Measurements from ENCODE around the gene HSFX3.
"Not testable (repeated sequence)": the region's sequence is repeated elsewhere in the genome, so short reads cannot be mapped to it uniquely, and the experiment has no call there.

DNA sequence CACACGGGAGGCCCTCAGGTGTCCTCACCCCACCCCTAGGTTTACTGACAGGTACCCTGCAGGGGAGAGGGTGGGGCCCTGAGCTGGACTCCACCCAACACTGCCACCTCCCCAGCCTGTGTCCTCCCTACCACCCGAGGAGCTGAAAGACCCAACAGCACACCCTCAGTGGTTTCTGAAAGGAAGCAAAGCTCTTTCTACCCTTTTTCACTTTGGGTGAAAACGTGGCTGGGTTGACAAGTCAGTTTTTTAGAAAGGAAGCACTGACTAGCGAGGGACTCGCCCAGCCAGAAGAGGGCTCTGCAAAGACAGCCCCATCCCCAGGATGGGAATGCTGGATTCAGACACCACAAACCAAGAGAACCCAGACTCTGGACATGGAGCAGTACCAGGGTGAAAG, 46.8 kb downstream of the HSFX3 start:
- not testable (repeated sequence) for TF ChIP-seq CTCF (IDR thresholded peaks at IDR 0.05); EZH2 (IDR thresholded peaks at IDR 0.05; ENCODE audit: borderline replicate concordance, insufficient read depth, low read depth, low read length, poor library complexity, severe bottlenecking)
